Neural cell (in vitro differentiated cells): ENCODE data around the gene CCDC127.
"Not testable (repeated sequence)": the region's sequence is repeated elsewhere in the genome, so short reads cannot be mapped to it uniquely, and the experiment has no call there.

Source experiments
- CTCF ChIP-seq: fragments of 450-650 bp; IDR thresholded peaks from 2 replicates; pipeline ENCODE4 v1.5.1; 2014; ENCODE audit warnings: antibody characterized with exemption, mild to moderate bottlenecking, moderate library complexity; ENCODE audit not compliant: poor library complexity, severe bottlenecking
- EP300 ChIP-seq: fragments of 450-650 bp; conservative IDR thresholded peaks from 2 replicates; pipeline ENCODE4 v1.6.1; 2014; ENCODE audit warnings: antibody characterized with exemption, mild to moderate bottlenecking, moderate library complexity; ENCODE audit not compliant: poor library complexity, severe bottlenecking
- REST ChIP-seq: IDR thresholded peaks from 2 replicates; pipeline ENCODE4 v1.6.1; 2012; ENCODE audit warnings: borderline replicate concordance

GRCh38 chr5:241045-241669 is 23.2 kb upstream of the CCDC127 start:
- not testable (repeated sequence) for TF ChIP-seq CTCF, EP300, REST
